Activated CD4-positive, alpha-beta T cell treated with anti-CD3 and anti-CD28 coated beads, Interleukin-2, amount 10 ng/mL, durations not matched to agents 24 days and 14 days (primary cell): ENCODE data around the gene EPHB4. TPM values are rescaled to one million over a fixed set of nuclear protein-coding genes. Genes with fewer than 3 reads are reported as not detected.
"Not testable (repeated sequence)": the region's sequence is repeated elsewhere in the genome, so short reads cannot be mapped to it uniquely, and the experiment has no call there.

ENCODE experiments used
- DNase-seq: peaks from one replicate; pipeline ENCODE4 v3.0.0; 2022
- H3K27ac Mint-ChIP-seq: one replicate; pipeline ENCODE4 v1.8.0; 2022; ENCODE audit warnings: mild to moderate bottlenecking, mixed read lengths
- H3K27me3 Mint-ChIP-seq: one replicate; pipeline ENCODE4 v1.8.0; 2022; ENCODE audit warnings: mixed read lengths
- H3K36me3 Mint-ChIP-seq: one replicate; pipeline ENCODE4 v1.8.0; 2022; ENCODE audit warnings: low read depth, mild to moderate bottlenecking, mixed read lengths
- H3K4me1 Mint-ChIP-seq: one replicate; pipeline ENCODE4 v1.8.0; 2021; ENCODE audit warnings: mixed read lengths
- H3K4me3 Mint-ChIP-seq: one replicate; pipeline ENCODE4 v1.8.0; 2022; ENCODE audit warnings: mild to moderate bottlenecking, moderate library complexity, mixed read lengths
- H3K9me3 Mint-ChIP-seq: one replicate; pipeline ENCODE4 v1.8.0; 2021; ENCODE audit warnings: mixed read lengths
- intact Hi-C: fragments of 100-400 bp; cut with micrococcal nuclease; formaldehyde crosslinking; loops from one replicate; pipeline ENCODE4 v1.15.1; 2023
- total RNA-seq: library from RNA; stranded (reverse); gene quantifications from 2 replicates; pipeline ENCODE4 v1.2.3, GENCODE V29; 2022

EPHB4 gene
- total RNA-seq, 1 donor from 2014 or later: 3.0 TPM

GRCh38 chr7:100863406-100863950 is 36.2 kb upstream of the EPHB4 start:
- intact Hi-C loops: no loop called here
- H3K4me1 Mint-ChIP-seq: peaks cover 7% of the 10 kb centered on the region
- no peak for DNase-seq
- no peaks in the 10 kb centered on the region for H3K9me3 Mint-ChIP-seq
- H3K27ac Mint-ChIP-seq: no peak overlapping the region
- H3K27me3 Mint-ChIP-seq: no peaks in the 10 kb centered on the region
- H3K4me3 Mint-ChIP-seq: no peak overlapping the region
- H3K36me3 Mint-ChIP-seq: peaks cover 44% of the 10 kb centered on the region

GRCh38 chr7:100861616-100861985 is 34.3 kb upstream of the EPHB4 start:
- peaks cover 44% of the 10 kb centered on the region for H3K36me3 Mint-ChIP-seq
- no peak overlapping the region for H3K4me3 Mint-ChIP-seq
- H3K9me3 Mint-ChIP-seq: no peaks in the 10 kb centered on the region
- no peaks in the 10 kb centered on the region for H3K27me3 Mint-ChIP-seq
- no peaks in the 10 kb centered on the region for H3K4me1 Mint-ChIP-seq
- no peak overlapping the region for H3K27ac Mint-ChIP-seq
- intact Hi-C loops: no loop called here
- DNase-seq: no peak

GRCh38 chr7:100860702-100861615 is 33.6 kb upstream of the EPHB4 start:
- Mint-ChIP-seq H3K27me3 (no peaks in the 10 kb centered on the region), H3K4me1 (no peaks in the 10 kb centered on the region), H3K4me3 (no peak overlapping the region), H3K27ac (no peak overlapping the region), H3K36me3 (peaks cover 44% of the 10 kb centered on the region), H3K9me3 (no peaks in the 10 kb centered on the region)
- intact Hi-C loops: no loop called here
- no peak for DNase-seq

- no peak overlapping the region for H3K4me3 Mint-ChIP-seq
- no peaks in the 10 kb centered on the region for H3K4me1 Mint-ChIP-seq
- peaks cover 44% of the 10 kb centered on the region for H3K36me3 Mint-ChIP-seq
- intact Hi-C loops: no loop called here
- H3K9me3 Mint-ChIP-seq: no peaks in the 10 kb centered on the region
- DNase-seq: no peak
- H3K27ac Mint-ChIP-seq: no peak overlapping the region
- no peaks in the 10 kb centered on the region for H3K27me3 Mint-ChIP-seq
These were observed 32.5 kb upstream of the EPHB4 start for GRCh38 chr7:100859856-100860255.

GRCh38 chr7:100856871-100857282 is 29.6 kb upstream of the EPHB4 start:
- intact Hi-C loops: no loop called here
- no peak overlapping the region for H3K27ac Mint-ChIP-seq
- no peaks in the 10 kb centered on the region for H3K27me3 Mint-ChIP-seq
- peaks cover 11% of the 10 kb centered on the region for H3K4me1 Mint-ChIP-seq
- H3K4me3 Mint-ChIP-seq: no peak overlapping the region
- H3K36me3 Mint-ChIP-seq: peaks cover 35% of the 10 kb centered on the region
- DNase-seq: no peak
- H3K9me3 Mint-ChIP-seq: no peaks in the 10 kb centered on the region

- peaks cover 12% of the 10 kb centered on the region for H3K4me1 Mint-ChIP-seq
- no peaks in the 10 kb centered on the region for H3K9me3 Mint-ChIP-seq
- intact Hi-C loops: no loop called here
These were observed 28.2 kb upstream of the EPHB4 start for GRCh38 chr7:100855515-100855914.

GRCh38 chr7:100854899-100855298 is 27.6 kb upstream of the EPHB4 start:
- H3K27me3 Mint-ChIP-seq, H3K27ac Mint-ChIP-seq, H3K9me3 Mint-ChIP-seq, DNase-seq, H3K4me3 Mint-ChIP-seq: not testable (repeated sequence)
- intact Hi-C loops: loop anchor here (5.0 kb wide), 2 partner anchors 223 to 268 kb away; partner anchors contain the start of genes FBXO24 and LRCH4
- peaks cover 12% of the 10 kb centered on the region for H3K4me1 Mint-ChIP-seq
- H3K36me3 Mint-ChIP-seq: peaks cover 26% of the 10 kb centered on the region

More at GRCh38 chr7:100855515-100855914, 28.2 kb upstream of the EPHB4 start:
- H3K27ac Mint-ChIP-seq: no peak overlapping the region
- no peak overlapping the region for H3K4me3 Mint-ChIP-seq
- peaks cover 30% of the 10 kb centered on the region for H3K36me3 Mint-ChIP-seq
- no peak for DNase-seq
- no peaks in the 10 kb centered on the region for H3K27me3 Mint-ChIP-seq

- Mint-ChIP-seq H3K36me3 (peaks cover 20% of the 10 kb centered on the region), H3K27ac (no peak overlapping the region), H3K27me3 (no peaks in the 10 kb centered on the region), H3K9me3 (no peaks in the 10 kb centered on the region), H3K4me1 (peaks cover 12% of the 10 kb centered on the region), H3K4me3 (peak overlapping the region; percentile 95)
- intact Hi-C loops: loop anchor here (5.0 kb wide), 2 partner anchors 222 to 267 kb away; partner anchors contain the start of genes FBXO24 and LRCH4
- DNase-seq: no peak
These were observed 27.0 kb upstream of the EPHB4 start for GRCh38 chr7:100854146-100854895.

- intact Hi-C loops: loop anchor here (1.0 to 5.0 kb wide), 7 partner anchors 15 to 751 kb away; partner anchors contain the start of genes AP4M1, FBXO24, LRCH4 and MCM7
- peak within 1 kb of the TSS; percentile 82 for H3K27ac Mint-ChIP-seq
- H3K9me3 Mint-ChIP-seq: no peaks in the 10 kb centered on the region
- peak within 1 kb of the TSS; percentile 95 for H3K4me3 Mint-ChIP-seq
- H3K4me1 Mint-ChIP-seq: peaks cover 12% of the 10 kb centered on the region
- H3K27me3 Mint-ChIP-seq: no peaks in the 10 kb centered on the region
- DNase-seq: peak; percentile 97
- peaks cover 13% of the 10 kb centered on the region for H3K36me3 Mint-ChIP-seq
These were observed 24.9 kb upstream of the EPHB4 start, which contains the start of gene SLC12A9 for GRCh38 chr7:100852048-100852872. Gene SLC12A9, plus strand, starts transcription at chr7:100852713. Its CDS starts 1,485 bp downstream, at chr7:100854198.

- Mint-ChIP-seq H3K4me1 (peaks cover 3% of the 10 kb centered on the region), H3K27ac (no peak overlapping the region), H3K36me3 (no peaks in the 10 kb centered on the region), H3K9me3 (no peaks in the 10 kb centered on the region), H3K27me3 (no peaks in the 10 kb centered on the region), H3K4me3 (no peak overlapping the region)
- intact Hi-C loops: no loop called here
- no peak for DNase-seq
These were observed 20.0 kb upstream of the EPHB4 start for GRCh38 chr7:100847360-100847759.

- no peak overlapping the region for H3K27ac Mint-ChIP-seq
- H3K4me1 Mint-ChIP-seq: peaks cover 4% of the 10 kb centered on the region
- DNase-seq: no peak
- H3K27me3 Mint-ChIP-seq: peaks cover 3% of the 10 kb centered on the region
- H3K36me3 Mint-ChIP-seq: no peaks in the 10 kb centered on the region
- H3K9me3 Mint-ChIP-seq: no peaks in the 10 kb centered on the region
- intact Hi-C loops: no loop called here
- H3K4me3 Mint-ChIP-seq: no peak overlapping the region
These were observed 13.3 kb upstream of the EPHB4 start for GRCh38 chr7:100840470-100841100.

- Mint-ChIP-seq H3K27me3 (peaks cover 3% of the 10 kb centered on the region), H3K4me3 (no peak overlapping the region), H3K36me3 (no peaks in the 10 kb centered on the region), H3K4me1 (peaks cover 4% of the 10 kb centered on the region), H3K9me3 (no peaks in the 10 kb centered on the region), H3K27ac (no peak overlapping the region)
- DNase-seq: no peak
- intact Hi-C loops: no loop called here
These were observed 12.0 kb upstream of the EPHB4 start for GRCh38 chr7:100839361-100839760.
